Ishikawa (cell line): ENCODE measurements around the gene NEK11.

Experiments used
- CREB1 ChIP-seq: IDR thresholded peaks from 2 replicates; pipeline ENCODE4 v1.6.1; 2012; ENCODE audit warnings: low read depth
- EGR1 ChIP-seq: IDR thresholded peaks from 2 replicates; pipeline ENCODE4 v1.6.1; 2012
- EP300 ChIP-seq: IDR thresholded peaks from 2 replicates; pipeline ENCODE4 v1.6.1; 2012; ENCODE audit warnings: borderline replicate concordance
- MAX ChIP-seq: IDR thresholded peaks from 2 replicates; pipeline ENCODE4 v1.6.1; 2012
- RAD21 ChIP-seq: IDR thresholded peaks from 2 replicates; pipeline ENCODE4 v1.6.1; 2012; ENCODE audit warnings: low read depth
- REST ChIP-seq: IDR thresholded peaks from 2 replicates; pipeline ENCODE4 v1.6.1; 2012; ENCODE audit warnings: low read depth, mild to moderate bottlenecking
- TAF1 ChIP-seq: IDR thresholded peaks from 2 replicates; pipeline ENCODE4 v1.6.1; 2012; ENCODE audit warnings: low read depth, mild to moderate bottlenecking
- USF1 ChIP-seq: IDR thresholded peaks from 2 replicates; pipeline ENCODE4 v1.6.1; 2012
- YY1 ChIP-seq: IDR thresholded peaks from 2 replicates; pipeline ENCODE4 v1.6.1; 2012; ENCODE audit warnings: low read depth

- no peak for TF ChIP-seq EP300
- no peak for TF ChIP-seq REST
- TF ChIP-seq EGR1 = no peak
- TF ChIP-seq CREB1 = no peak
- no peak for TF ChIP-seq TAF1
- TF ChIP-seq RAD21 = no peak
- no peak for TF ChIP-seq MAX
- no peak for TF ChIP-seq USF1
- no peak for TF ChIP-seq YY1
Measured at GRCh38 chr3:131315162-131315561, 288.5 kb downstream of the NEK11 start.
